Measurements from ENCODE around the gene PRH2.

Gene PRH2

DNA sequence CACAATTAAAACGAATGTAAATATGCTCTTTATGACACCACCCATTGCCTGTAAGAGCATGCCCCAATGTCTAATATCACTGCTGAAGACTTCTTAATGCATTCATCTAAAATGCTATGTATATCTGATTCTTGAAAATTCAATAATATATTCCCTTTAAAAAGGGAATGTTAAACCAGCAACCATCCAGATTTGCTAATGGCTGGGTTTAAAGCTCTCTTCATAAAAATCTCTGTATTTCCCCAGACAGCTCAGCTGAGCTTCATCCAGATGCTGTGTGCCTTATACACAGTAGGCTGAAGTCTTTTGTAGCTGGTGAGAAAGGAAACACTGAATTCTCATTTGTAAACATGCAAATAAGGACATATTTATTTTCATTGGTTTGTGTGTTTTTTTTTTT lies 10.1 kb downstream of the PRH2 start, which contains the start of gene TAS2R14:
TAS2R14 (minus strand) TSS at position 101 of the 400 bp plus-strand sequence; CDS start at position 45, 56 bp downstream.
- H3K4me3 ChIP-seq (ENCODE audit: low read depth, low read length), result no peak within 1 kb of the TSS
- TF ChIP-seq, protein P1, sequence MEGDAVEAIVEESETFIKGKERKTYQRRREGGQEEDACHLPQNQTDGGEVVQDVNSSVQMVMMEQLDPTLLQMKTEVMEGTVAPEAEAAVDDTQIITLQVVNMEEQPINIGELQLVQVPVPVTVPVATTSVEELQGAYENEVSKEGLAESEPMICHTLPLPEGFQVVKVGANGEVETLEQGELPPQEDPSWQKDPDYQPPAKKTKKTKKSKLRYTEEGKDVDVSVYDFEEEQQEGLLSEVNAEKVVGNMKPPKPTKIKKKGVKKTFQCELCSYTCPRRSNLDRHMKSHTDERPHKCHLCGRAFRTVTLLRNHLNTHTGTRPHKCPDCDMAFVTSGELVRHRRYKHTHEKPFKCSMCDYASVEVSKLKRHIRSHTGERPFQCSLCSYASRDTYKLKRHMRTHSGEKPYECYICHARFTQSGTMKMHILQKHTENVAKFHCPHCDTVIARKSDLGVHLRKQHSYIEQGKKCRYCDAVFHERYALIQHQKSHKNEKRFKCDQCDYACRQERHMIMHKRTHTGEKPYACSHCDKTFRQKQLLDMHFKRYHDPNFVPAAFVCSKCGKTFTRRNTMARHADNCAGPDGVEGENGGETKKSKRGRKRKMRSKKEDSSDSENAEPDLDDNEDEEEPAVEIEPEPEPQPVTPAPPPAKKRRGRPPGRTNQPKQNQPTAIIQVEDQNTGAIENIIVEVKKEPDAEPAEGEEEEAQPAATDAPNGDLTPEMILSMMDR (IDR thresholded peaks at IDR 0.05; ENCODE audit: control insufficient read depth, extremely low read depth, insufficient read depth), result no peak
- DNase-seq (ENCODE audit: low read depth), result no peak

GRCh38 chr12:10940389-10940788 lies 11.4 kb downstream of the PRH2 start:
- TF ChIP-seq, protein P1 (IDR thresholded peaks at IDR 0.05; ENCODE audit: control insufficient read depth, extremely low read depth, insufficient read depth), result no peak
- no peak overlapping the region for H3K4me3 ChIP-seq (ENCODE audit: low read depth, low read length)
- DNase-seq (ENCODE audit: low read depth), result no peak

DNA sequence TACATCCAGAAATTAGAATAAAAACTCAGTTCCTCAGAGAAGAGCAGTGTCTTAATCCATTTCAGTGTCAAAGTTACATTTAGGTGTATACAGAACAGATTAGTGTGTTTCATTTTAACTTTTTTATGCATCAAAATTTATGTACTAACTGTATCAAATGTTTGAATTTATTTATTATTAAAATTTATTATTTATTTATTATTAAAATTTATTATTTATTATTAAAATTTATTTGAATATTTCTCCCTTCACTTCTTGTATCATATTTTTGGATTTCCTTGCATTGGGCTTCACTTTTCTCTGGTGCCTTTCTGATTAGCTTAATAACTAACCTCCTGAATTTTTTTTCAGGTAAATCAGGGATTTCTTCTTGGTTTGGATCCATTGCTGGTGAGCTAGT lies 12.3 kb downstream of the PRH2 start:
- no peak overlapping the region for H3K4me3 ChIP-seq (ENCODE audit: low read depth, low read length)
- DNase-seq (ENCODE audit: low read depth), result no peak
- TF ChIP-seq, protein P1 (IDR thresholded peaks at IDR 0.05; ENCODE audit: control insufficient read depth, extremely low read depth, insufficient read depth), result no peak

DNA sequence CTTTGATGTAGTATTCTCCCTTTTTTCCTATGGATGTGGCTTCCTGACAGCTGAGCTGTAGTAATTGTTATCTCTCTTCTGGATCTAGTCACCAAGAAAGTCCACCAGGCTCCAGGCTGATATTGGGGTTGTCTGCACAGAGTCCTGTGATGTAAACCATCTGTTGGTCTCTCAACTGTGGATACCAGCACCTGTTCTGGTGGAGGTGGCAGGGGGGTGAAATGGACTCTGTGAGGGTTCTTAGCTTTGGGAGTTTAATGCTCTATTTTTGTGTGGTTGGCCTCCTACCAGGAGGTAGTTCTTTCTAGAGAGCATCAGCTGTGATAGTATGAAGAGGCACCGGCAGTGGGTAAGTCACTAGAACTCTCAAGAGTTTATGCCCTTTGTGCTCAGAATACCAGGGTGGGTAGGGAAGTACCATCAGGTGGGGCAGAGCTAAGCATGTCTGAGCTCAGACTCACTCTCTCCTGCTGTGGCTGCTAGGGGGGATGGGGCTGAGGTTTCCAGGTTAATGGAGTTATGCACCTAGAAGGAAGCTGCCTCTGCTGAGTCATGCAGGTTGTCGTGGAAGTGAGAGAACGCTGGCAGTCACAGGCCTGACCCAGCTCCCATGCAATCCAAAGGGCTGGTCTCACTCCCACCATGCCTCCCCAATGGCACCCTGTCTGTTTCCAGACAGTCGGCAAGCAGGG lies 13.0 kb downstream of the PRH2 start:
- no peak for DNase-seq (ENCODE audit: low read depth)
- H3K4me3 ChIP-seq (ENCODE audit: low read depth, low read length), result no peak overlapping the region
- TF ChIP-seq, protein P1 (IDR thresholded peaks at IDR 0.05; ENCODE audit: control insufficient read depth, extremely low read depth, insufficient read depth), result no peak

DNA sequence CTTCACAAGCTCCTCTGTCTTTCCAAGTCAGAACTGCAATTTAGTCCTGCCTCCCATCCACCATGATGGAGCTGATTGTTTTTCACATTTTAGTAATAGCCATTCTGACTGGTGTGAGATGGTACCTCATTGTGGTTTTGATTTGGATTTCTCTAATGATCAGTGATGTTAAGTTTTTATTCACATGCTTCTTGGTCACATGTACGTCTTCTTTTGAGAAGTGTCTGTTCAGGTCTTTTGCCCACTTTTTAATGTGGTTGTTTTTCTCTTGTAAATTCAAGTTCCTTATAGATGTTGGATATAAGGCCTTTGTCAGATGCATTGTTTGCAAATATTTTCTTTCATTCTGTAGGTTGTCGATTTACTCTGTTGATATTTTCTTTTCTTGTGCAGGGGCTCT lies 14.1 kb downstream of the PRH2 start:
- TF ChIP-seq, protein P1 (IDR thresholded peaks at IDR 0.05; ENCODE audit: control insufficient read depth, extremely low read depth, insufficient read depth), result no peak
- DNase-seq (ENCODE audit: low read depth), result no peak
- no peak overlapping the region for H3K4me3 ChIP-seq (ENCODE audit: low read depth, low read length)

DNA sequence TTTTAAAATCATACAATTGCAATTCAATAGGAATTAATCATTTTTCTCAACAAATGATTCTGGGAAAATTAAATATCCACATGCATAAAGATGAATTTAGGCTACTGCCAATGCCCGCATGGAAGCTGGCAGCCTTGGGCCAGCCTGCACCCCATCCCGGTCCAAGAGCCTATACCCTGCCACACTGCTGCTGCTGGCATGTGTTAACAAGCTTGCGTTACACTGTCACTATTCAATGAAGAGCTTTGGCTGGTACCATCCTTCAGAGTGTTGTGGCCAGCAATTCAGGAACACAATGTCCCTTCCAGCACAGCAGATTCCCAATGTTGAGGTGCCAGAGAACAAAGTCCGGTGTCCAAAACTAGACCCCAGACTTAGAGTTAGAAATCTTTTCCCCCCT lies 23.6 kb downstream of the PRH2 start:
- no peak for DNase-seq (ENCODE audit: low read depth)
- H3K4me3 ChIP-seq (ENCODE audit: low read depth, low read length), result no peak overlapping the region
- TF ChIP-seq, protein P1 (IDR thresholded peaks at IDR 0.05; ENCODE audit: control insufficient read depth, extremely low read depth, insufficient read depth), result no peak

DNA sequence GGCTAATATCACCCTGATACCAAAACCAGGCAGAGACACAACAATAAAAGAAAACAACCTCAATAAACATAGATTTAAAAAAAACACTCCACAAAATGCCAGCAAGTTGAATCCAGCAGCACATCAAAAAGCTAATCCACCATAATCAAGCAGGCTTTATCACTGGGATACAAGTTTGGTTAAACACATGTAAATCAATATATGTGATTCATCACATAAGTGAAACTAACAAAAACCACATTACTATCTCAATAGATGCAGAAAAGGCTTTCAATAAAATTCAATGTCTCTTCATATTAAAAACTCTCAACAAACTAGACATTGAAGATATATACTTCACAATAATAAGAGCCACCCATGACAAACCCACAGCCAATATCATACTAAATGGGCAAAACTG lies 27.0 kb downstream of the PRH2 start:
- DNase-seq (ENCODE audit: low read depth), result no peak
- TF ChIP-seq, protein P1 (IDR thresholded peaks at IDR 0.05; ENCODE audit: control insufficient read depth, extremely low read depth, insufficient read depth), result no peak
- no peak overlapping the region for H3K4me3 ChIP-seq (ENCODE audit: low read depth, low read length)
